Activated T-helper 1 cell treated with anti-CD3 and anti-CD28 coated beads, Interleukin-2, amount 50 U/mL, for 16 hours (primary cell): ENCODE data around the gene MOB1B.
"Not testable (repeated sequence)": the region's sequence is repeated elsewhere in the genome, so short reads cannot be mapped to it uniquely, and the experiment has no call there.

Experiments used
- DNase-seq, 2 donors: peaks; one replicate each; pipeline ENCODE4 v3.0.0-alpha.2; 2020; ENCODE audit warnings: low read depth in 1 of 2, low spot score in 1 of 2

The MOB1B gene

DNA sequence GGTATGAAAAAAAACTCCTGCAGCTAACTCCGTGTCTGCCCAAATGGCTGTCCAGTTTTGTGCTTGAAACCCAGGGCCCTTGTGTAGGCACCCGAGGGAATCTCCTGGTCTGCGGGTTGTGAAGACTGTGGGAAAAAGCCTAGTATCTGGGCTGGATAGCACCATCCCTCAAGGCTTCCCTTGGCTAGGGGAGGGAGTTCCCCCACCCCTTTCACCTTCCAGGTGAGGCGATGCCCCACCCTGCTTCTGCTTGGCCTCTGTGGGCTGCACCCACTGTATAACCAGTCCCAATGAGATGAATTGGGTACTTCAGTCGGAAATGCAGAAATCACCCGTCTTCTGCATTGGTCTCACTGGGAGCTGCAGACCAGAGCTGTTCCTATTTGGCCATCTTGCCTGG is 102.9 kb downstream of the MOB1B start:
- DNase-seq: not testable (repeated sequence)

DNA sequence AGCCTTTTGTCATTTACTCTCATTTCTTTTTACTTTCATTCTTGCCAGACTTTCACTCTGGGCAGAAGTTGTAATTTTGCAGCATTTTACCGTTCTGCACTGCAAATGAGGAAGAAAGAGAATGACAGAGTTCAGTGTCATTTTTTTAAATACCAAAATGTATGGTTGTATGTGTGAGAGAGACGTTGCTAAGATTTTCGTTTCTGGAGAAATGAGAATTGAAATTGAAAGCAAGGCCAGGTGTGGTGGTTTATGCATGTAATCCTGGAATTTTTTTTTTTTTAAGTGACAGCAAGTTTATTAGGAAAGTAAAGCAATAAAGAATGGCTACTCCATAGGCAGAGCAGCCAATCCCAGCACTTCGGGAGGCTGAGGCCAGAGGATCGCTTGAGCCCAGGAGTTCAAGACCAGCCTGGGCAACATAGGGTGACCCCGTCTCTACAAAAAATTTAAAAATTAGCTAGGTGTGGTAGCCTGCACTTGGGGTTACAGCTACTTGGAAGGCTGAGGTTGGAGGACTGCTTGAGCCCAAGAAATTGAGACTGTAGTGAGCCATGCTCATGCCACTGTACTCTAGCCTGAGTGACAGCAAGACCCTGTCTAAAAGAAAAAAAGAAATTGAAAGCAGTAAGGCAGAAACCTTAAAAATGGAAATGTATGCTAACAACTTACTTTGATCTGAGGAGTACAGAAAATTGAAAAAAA is 104.2 kb downstream of the MOB1B start:
- DNase-seq: no peak

DNA sequence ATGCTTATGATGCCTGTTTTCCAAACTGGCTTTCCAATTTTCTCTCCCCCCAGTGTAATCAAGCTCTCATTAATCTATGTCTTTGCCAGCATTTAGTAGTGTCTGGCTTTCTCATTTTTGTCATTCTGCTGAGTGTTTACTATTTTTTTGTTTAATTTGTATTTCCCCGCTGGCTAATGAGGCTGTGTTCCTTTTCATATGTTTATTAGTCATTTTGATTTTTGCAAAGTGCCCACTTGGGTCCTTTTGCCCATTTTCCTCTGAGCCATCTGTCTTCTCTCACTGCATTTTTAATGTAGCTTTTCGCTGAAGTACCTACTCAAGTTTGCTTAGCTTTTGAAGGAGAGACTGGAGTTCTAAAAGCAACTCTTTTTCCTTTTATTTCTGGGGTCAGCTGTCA is 106.0 kb downstream of the MOB1B start:
- no peak for DNase-seq

DNA sequence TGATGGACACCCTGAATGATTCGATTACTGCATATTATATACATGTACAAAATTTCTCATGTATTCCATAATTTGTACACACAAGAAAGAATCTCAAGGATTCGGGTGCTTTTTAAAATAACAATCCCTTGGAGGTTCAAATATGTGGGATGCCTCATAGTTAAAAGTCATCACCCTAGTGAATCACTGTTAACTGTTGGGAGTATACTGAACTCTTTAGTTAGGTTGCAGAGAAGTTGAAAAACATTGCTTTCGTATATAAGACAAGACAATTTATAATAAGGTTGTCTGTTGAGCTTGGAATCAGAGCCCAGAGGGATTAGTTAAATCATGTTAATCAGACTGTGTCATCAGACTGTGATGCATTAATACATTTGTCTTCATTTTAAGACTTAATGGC is 106.9 kb downstream of the MOB1B start:
- DNase-seq: no peak

DNA sequence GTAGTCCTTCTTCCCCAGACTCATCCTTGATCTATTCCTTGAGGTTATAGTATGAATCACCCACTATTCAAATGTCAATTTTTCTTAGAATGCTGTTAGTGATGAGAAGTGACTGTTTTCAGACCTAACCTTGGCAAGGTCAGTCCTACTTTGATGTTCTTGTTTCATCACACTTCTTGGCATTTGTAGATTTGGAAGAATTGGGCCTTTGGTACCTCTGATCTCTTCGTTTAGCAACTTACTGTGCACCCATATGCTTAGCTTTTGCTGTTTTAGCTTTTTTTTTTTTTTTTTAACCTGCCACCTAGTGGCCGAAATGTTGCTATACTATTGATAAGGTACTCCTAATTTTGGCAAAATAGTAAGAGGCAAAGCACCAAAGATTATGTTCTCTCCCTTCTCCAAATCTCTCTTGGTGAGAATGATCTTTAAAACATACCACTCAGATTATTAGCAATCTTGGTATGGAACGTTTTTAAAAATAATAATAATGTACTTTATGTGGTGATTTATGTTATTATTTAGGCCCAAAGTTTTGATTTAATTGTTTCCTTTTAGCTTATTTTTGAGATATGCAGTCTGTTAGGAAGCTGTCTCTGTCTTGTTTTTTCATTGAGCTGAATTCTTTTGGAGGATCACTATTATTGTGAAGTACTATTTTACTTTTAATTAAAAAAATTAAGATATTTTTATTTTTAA is 107.9 kb downstream of the MOB1B start:
- DNase-seq: no peak

DNA sequence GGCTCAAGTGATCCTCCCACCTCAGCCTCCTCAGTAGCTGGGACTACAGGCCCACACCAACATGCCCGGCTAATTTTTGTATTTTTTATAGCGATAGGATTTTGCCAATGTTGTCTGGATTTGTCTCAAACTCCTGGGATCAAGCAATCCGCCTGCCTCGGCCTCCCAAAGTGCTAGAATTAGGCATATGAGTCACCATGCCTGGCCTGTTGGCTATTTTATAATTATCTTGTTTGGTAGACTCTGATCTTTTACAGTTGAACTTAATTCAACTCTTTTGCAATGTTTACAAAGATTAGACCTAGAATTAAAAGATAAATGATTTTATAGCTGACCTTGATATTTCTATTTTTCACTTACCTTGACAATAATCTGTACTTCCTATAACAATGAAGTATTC is 109.3 kb downstream of the MOB1B start:
- no peak for DNase-seq

DNA sequence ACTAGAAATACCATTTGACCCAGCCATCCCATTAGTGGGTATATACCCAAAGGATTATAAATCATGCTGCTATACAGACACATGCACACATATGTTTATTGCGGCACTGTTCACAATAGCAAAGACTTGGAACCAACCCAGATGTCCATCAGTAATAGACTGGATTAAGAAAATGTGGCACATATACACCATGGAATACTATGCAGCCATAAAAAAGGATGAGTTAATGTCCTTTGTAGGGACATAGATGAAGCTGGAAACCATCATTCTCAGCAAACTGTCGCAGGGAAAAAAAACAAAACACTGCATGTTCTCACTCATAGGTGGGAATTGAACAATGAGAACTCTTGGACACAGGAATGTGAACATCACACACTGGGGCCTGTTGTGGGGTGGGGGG is 115.2 kb downstream of the MOB1B start:
- DNase-seq: not testable (repeated sequence)

DNA sequence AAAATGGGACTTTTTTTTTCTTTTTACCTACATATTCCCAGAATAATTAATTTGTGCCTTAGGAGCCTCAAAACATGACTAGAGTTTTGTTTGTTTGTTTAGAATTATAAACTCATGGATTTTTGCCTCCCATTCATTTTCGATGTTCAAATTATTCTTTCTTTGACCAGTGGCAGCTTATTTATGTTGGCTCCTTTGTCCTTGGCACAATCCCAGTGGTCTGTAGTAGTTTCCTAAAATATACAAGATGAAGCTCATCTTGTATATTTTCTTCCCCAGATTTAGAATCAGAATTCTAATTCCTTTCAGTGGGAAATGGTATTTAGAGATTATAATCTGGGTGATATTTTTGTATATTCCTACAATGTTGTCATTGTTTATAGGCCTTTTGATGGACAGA is 118.4 kb downstream of the MOB1B start:
- no peak for DNase-seq

DNA sequence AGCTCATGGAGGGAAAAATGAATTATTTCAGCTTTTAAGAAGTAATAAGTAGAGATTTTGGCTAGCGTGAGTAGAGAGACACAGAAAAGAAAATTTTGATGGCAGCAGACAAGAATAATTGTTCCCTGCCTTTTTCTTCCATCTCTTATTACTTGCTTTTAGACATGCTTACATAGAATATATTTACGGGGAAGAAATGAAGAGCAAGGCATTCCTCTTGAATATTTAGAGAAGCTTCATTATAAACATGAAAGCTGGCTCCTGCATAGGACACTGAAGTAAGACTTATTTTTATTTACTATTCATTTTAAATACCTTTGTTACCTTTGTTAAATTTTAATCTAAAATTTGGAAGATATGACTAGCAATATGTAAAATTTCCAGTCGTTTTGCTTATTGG is 123.5 kb downstream of the MOB1B start:
- DNase-seq: no peak

DNA sequence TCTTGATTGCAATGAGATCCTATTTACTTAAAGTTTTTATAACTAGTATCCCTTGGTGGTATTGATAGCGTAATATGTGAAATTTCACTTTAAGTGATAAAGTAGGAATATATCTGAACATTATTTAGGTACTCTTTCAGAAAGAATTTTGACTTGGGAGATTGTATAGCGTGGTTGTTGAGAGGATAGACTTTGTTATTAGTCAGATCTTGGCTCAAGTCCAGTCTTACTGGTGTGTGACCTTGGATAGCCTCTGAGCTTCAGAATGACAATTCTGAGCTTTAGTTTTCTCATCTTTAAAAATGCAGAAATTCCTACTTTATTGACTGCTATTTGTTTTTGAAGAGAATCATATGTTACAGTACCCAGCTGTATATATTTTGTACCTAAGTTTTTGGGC is 123.9 kb downstream of the MOB1B start:
- no peak for DNase-seq

DNA sequence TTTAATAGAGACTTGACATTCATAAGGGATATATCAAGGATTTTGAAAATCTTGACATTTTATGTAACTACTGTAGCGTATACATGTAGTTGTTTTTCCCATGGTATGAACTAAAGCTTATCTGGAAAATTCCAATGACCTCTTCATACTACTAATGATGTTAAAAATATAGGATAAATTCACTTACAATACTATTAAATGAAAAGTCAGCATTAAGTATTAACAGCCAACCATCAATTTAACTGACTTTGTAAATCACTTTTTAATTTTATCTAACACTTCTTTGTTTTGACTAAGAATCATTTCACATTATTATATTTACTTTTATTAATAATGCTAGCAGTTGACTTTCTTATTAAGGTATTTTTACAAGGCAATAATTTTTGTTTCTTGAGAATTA is 125.4 kb downstream of the MOB1B start:
- DNase-seq: no peak

DNA sequence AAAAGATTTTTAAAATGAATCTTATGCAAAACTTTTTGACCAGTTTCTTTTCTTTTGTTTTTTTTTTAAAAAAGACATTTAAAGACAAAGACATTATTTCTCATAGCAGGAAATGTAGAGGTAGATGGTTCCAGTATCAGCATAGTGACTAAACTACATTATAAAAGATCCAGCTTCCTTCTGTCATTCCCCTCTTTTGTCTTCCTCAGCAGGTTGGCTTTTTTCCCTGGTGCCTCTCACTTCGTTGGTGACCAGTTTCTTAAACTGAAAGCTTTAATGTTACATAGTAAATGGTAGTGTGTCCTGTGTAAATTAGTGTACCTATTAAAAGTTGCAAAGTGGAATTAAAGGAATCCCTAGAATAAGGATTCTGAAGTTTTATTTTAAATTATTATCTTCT is 127.3 kb downstream of the MOB1B start:
- no peak for DNase-seq

DNA sequence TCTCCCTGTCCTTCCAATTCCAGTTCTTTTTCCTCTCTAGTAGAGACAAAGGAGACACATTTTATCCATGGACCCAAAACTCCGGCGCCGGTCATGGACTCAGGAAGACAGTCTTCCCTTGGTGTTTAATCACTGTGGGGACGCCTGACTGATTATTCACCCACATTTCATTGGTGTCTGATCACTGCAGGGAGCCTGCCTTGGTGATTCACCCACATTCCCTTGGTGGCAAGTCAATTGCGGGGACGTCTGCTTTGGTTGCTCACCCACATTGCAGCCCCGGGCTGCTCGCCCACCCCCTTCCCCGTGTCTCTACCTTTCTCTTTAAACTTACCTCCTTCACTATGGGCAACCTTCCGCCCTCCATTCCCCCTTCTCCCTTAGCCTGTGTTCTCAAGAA is 129.9 kb downstream of the MOB1B start:
- not testable (repeated sequence) for DNase-seq
